Cardiac fibroblast (primary cell): Measurements from ENCODE around the gene RUNX2.
"Not testable (repeated sequence)": the region's sequence is repeated elsewhere in the genome, so short reads cannot be mapped to it uniquely, and the experiment has no call there.

Experiments used
- DNase-seq, 2 donors: peaks; one replicate each; pipeline versions ENCODE4 v3.0.0 to v3.0.0-alpha.2; 2010; ENCODE audit warnings: low read depth in 2 of 2
- H3K4me3 ChIP-seq, 2 donors: replicated peaks in 1 of 2; 1 replicate in 1 of 2; 2 replicates in 1 of 2; pipeline ENCODE4 v1.5.1; 2011; ENCODE audit warnings: low read depth in 2 of 2, low read length in 2 of 2, mild to moderate bottlenecking in 2 of 2, moderate library complexity in 1 of 2
- CTCF ChIP-seq: IDR thresholded peaks from one replicate; pipeline ENCODE4 v1.5.1; 2011; ENCODE audit warnings: low read depth, mild to moderate bottlenecking, low read length, inconsistent platforms

Gene RUNX2

GRCh38 chr6:45666846-45667245 is 338.7 kb downstream of the RUNX2 start:
- no peak for DNase-seq
- TF ChIP-seq CTCF: no peak
- no peak overlapping the region for H3K4me3 ChIP-seq

GRCh38 chr6:45667300-45667699 is 339.2 kb downstream of the RUNX2 start:
- DNase-seq: no peak
- TF ChIP-seq CTCF: no peak
- no peak overlapping the region for H3K4me3 ChIP-seq

- no peak for TF ChIP-seq CTCF
- DNase-seq: no peak
- H3K4me3 ChIP-seq: no peak overlapping the region
Observed at GRCh38 chr6:45667766-45668165, 339.6 kb downstream of the RUNX2 start.

GRCh38 chr6:45668705-45669104 is 340.6 kb downstream of the RUNX2 start:
- TF ChIP-seq CTCF: no peak
- H3K4me3 ChIP-seq: no peak overlapping the region
- DNase-seq: no peak

GRCh38 chr6:45673167-45673566 is 345.0 kb downstream of the RUNX2 start:
- not testable (repeated sequence) for DNase-seq, H3K4me3 ChIP-seq

- DNase-seq, H3K4me3 ChIP-seq: not testable (repeated sequence)
Observed at GRCh38 chr6:45675166-45675565, 347.0 kb downstream of the RUNX2 start.

- TF ChIP-seq CTCF: no peak
Observed at GRCh38 chr6:45675634-45676033, 347.5 kb downstream of the RUNX2 start.

GRCh38 chr6:45676380-45676779 is 348.2 kb downstream of the RUNX2 start:
- TF ChIP-seq CTCF: no peak
- no peak for DNase-seq
- H3K4me3 ChIP-seq: no peak overlapping the region

More at GRCh38 chr6:45675634-45676033, 347.5 kb downstream of the RUNX2 start:
- no peak for DNase-seq
- H3K4me3 ChIP-seq: no peak overlapping the region
